ENCODE data around the gene IQCK. TPM values are rescaled to one million over a fixed set of nuclear protein-coding genes. Genes with fewer than 3 reads are reported as not detected.

The IQCK gene
- polyA plus RNA-seq, 3 donors: 0.52 to 1.2 (median 0.58) TPM

- Histone ChIP-seq H3K27ac (ENCODE audit: low read depth in 1 of 2, low read length in 2 of 2) (no peak overlapping the region), H3K4me3 (replicated peaks in 1 of 3; ENCODE audit: low read depth in 2 of 3, low read length in 3 of 3) (no peak overlapping the region)
- 96% methylated on average over 7 of the region's 8 CpGs for whole genome bisulfite sequencing (ENCODE audit: insufficient coverage)
Measured at GRCh38 chr16:19699472-19699871, 18.6 kb upstream of the IQCK start.

GRCh38 chr16:19700319-19700781 lies 17.7 kb upstream of the IQCK start:
- Histone ChIP-seq H3K9ac (ENCODE audit: insufficient read depth, low read length, poor library complexity, severe bottlenecking) (no peak overlapping the region), H3K4me2 (replicated peaks; ENCODE audit: extremely low read depth, low read length, poor library complexity, severe bottlenecking) (no peak overlapping the region), H3K27me3 (ENCODE audit: control insufficient read depth in 2 of 2, insufficient read depth in 2 of 2, low read length in 2 of 2) (no peaks in the 10 kb centered on the region), H4K20me1 (ENCODE audit: insufficient read depth, low read length) (no peaks in the 10 kb centered on the region), H3K9me3 (replicated peaks in 1 of 2; ENCODE audit: control insufficient read depth in 1 of 2, insufficient read depth in 1 of 2, low read length in 2 of 2) (no peaks in the 10 kb centered on the region), H3K79me2 (ENCODE audit: insufficient read depth, low read length) (no peaks in the 10 kb centered on the region), H3K4me1 (ENCODE audit: control insufficient read depth in 1 of 2, insufficient read depth in 2 of 2, low read length in 2 of 2) (peaks cover 17 to 18% of the 10 kb centered on the region in 2 donors), H3K36me3 (replicated peaks in 1 of 2; ENCODE audit: control insufficient read depth in 1 of 2, insufficient read depth in 2 of 2, low read length in 2 of 2) (peaks cover 59 to 80% of the 10 kb centered on the region in 2 donors), H2AFZ (ENCODE audit: insufficient read depth, low read depth, low read length, poor library complexity, severe bottlenecking) (no peak overlapping the region), H3K27ac (ENCODE audit: low read depth in 1 of 2, low read length in 2 of 2) (no peak overlapping the region), H3K4me3 (replicated peaks in 1 of 3; ENCODE audit: low read depth in 2 of 3, low read length in 3 of 3) (no peak overlapping the region)
- H3K4me3 Mint-ChIP-seq: no peak overlapping the region
- peaks cover 66 to 84% of the 10 kb centered on the region in 2 donors for H3K36me3 Mint-ChIP-seq
- peaks cover 23% of the 10 kb centered on the region for H3K4me1 Mint-ChIP-seq
- no peak for TF ChIP-seq CTCF (IDR thresholded peaks at IDR 0.05)
- peak overlapping the region in 1 of 7 donors; percentile 23 for H3K27ac Mint-ChIP-seq
- intact Hi-C loops (cut with micrococcal nuclease): no loop called here
- 94% methylated on average over 3 of the region's 6 CpGs for WGBS (ENCODE audit: insufficient coverage)
- DNase-seq: no peak
- H3K27me3 Mint-ChIP-seq (ENCODE audit: low read depth in 3 of 3): peaks cover 0 to 3% (median 2%) of the 10 kb centered on the region in 3 donors
- peaks cover 0 to 3% (median 0%) of the 10 kb centered on the region in 7 donors for H3K9me3 Mint-ChIP-seq

More at GRCh38 chr16:19699472-19699871, 18.6 kb upstream of the IQCK start:
- Histone ChIP-seq H3K9ac (ENCODE audit: insufficient read depth, low read length, poor library complexity, severe bottlenecking) (no peak overlapping the region), H3K36me3 (replicated peaks in 1 of 2; ENCODE audit: control insufficient read depth in 1 of 2, insufficient read depth in 2 of 2, low read length in 2 of 2) (peaks cover 50 to 77% of the 10 kb centered on the region in 2 donors), H3K4me2 (replicated peaks; ENCODE audit: extremely low read depth, low read length, poor library complexity, severe bottlenecking) (no peak overlapping the region), H3K79me2 (ENCODE audit: insufficient read depth, low read length) (no peaks in the 10 kb centered on the region), H3K4me1 (ENCODE audit: control insufficient read depth in 1 of 2, insufficient read depth in 2 of 2, low read length in 2 of 2) (peaks cover 17 to 18% of the 10 kb centered on the region in 2 donors), H4K20me1 (ENCODE audit: insufficient read depth, low read length) (no peaks in the 10 kb centered on the region), H2AFZ (ENCODE audit: insufficient read depth, low read depth, low read length, poor library complexity, severe bottlenecking) (no peak overlapping the region), H3K9me3 (replicated peaks in 1 of 2; ENCODE audit: control insufficient read depth in 1 of 2, insufficient read depth in 1 of 2, low read length in 2 of 2) (no peaks in the 10 kb centered on the region), H3K27me3 (ENCODE audit: control insufficient read depth in 2 of 2, insufficient read depth in 2 of 2, low read length in 2 of 2) (no peaks in the 10 kb centered on the region)
- DNase-seq: no peak
- no peak for TF ChIP-seq CTCF (IDR thresholded peaks at IDR 0.05)
- Mint-ChIP-seq H3K9me3 (peaks cover 0 to 3% (median 0%) of the 10 kb centered on the region in 7 donors), H3K27ac (no peak overlapping the region), H3K4me1 (peaks cover 23% of the 10 kb centered on the region), H3K27me3 (ENCODE audit: low read depth in 3 of 3) (peaks cover 0 to 3% (median 2%) of the 10 kb centered on the region in 3 donors), H3K36me3 (peaks cover 63 to 77% of the 10 kb centered on the region in 2 donors), H3K4me3 (no peak overlapping the region)
- intact Hi-C loops (cut with micrococcal nuclease): loop anchor here in 1 of 2 donors (5.0 kb wide), 1 partner anchor 38 kb away; no protein-coding TSS in a partner anchor
